Pancreas (tissue), 10 donors: ENCODE data around the gene DHTKD1. TPM values are rescaled to one million over a fixed set of nuclear protein-coding genes. Genes with fewer than 3 reads are reported as not detected.

ENCODE experiments used
- ATAC-seq, 4 donors: fragments of 200-7000 bp; cut with Tn5 transposase; one replicate each; pipeline versions ENCODE4 v1.8.0 to v1.9.1; 2020; ENCODE audit warnings: mild to moderate bottlenecking in 4 of 4, moderate library complexity in 4 of 4
- DNase-seq, 6 donors: peaks; one replicate each; pipeline ENCODE4 v3.0.0-alpha.2; 2020
- FAIRE-seq: peaks from 2 replicates; lab custom pipeline; 2012; peaks lifted over from hg19 to GRCh38; lab: Jason Lieb, UNC
- H3K27ac ChIP-seq, 4 donors: fragments of 200-600 bp; sonication (generic); 1 replicate in 3 of 4; 2 replicates in 1 of 4; pipeline versions ENCODE4 v1.5.0 to v1.8.0; 2020
- H3K27me3 ChIP-seq, 4 donors: fragments of 200-600 bp; one replicate each; pipeline ENCODE4 v1.8.0; 2021
- H3K36me3 ChIP-seq, 3 donors: fragments of 200-600 bp; sonication (generic) in 1 of 3; one replicate each; pipeline versions ENCODE4 v1.5.0 to v1.8.0; 2020 to 2021
- H3K4me1 ChIP-seq, 3 donors: fragments of 200-600 bp; one replicate each; pipeline ENCODE4 v1.8.0; 2021
- H3K4me3 ChIP-seq, 4 donors: fragments of 200-600 bp; sonication (generic) in 2 of 4; one replicate each; pipeline versions ENCODE4 v1.5.0 to v1.8.0; 2020 to 2021
- H3K9me3 ChIP-seq, 4 donors: fragments of 200-600 bp; one replicate each; pipeline ENCODE4 v1.8.0; 2021
- WGBS, 2 donors: extraction: QIAGEN DNeasy Blood & Tissue Kit; methylation state at CpG; one replicate each; pipeline ENCODE4 v1.1.7; 2013; 5-methylcytosine and 5-hydroxymethylcytosine counted together
- intact Hi-C, 3 donors: fragments of 100-400 bp; cut with DNase I; formaldehyde crosslinking; loops; one replicate each; pipeline versions ENCODE4 v1.11.1 to v1.14.2; 2022
- polyA plus RNA-seq, 2 donors: library from polyadenylated mRNA; stranded (reverse); fragments of 200-250 nt; gene quantifications; one replicate each; pipeline ENCODE4 v1.2.3, GENCODE V29; 2013
- total RNA-seq, 6 donors: library from RNA; stranded (reverse); fragmentation: NEBNext Ultra II Directional in 4 of 6; extraction: Animal tissue kit (Norgen Biotek cat#: 25700) in 4 of 6; gene quantifications; one replicate each; pipeline versions ENCODE4 v1.2.1 to v1.2.4, GENCODE V29; 2021 to 2023
- TF ChIP-seq, protein P1 (sequence below), 4 donors: fragments of 200-600 bp; sonication (generic) in 3 of 4; IDR thresholded peaks; one replicate each; pipeline versions ENCODE4 v1.5.0 to v1.8.0; 2021; ENCODE audit warnings: antibody characterized with exemption in 4 of 4
- donor health status: healthy with polysubstance abuse.
- donor health status: DM: no; HTN: no; CAD: no; lungs with moderate emphysema.
- donor health status: DM: no; HTN: no; CAD: no.
- donor health status: control.
- donor health status: control.
- donor health status: Bipolar disorder and iron deficiency.
- donor health status: DM: yes; HTN: yes; CAD: no.
- donor health status: DM: no; HTN: no; CAD: no.
- donor health status: DM: no; HTN: no; CAD: no.
- donor health status: DM: yes; HTN: yes; CAD: no.

Gene DHTKD1
- total and polyA plus RNA-seq, 8 donors = 9.6 to 25.1 (median 20.6) TPM

- ATAC-seq (peak in 2 of 4 donors; percentile 11), DNase-seq (peak in 1 of 6 donors; percentile 27), FAIRE-seq (no peak)
- H3K9me3 ChIP-seq = no peaks in the 10 kb centered on the region
- intact Hi-C loops = no loop called here
- H3K27me3 ChIP-seq = no peaks in the 10 kb centered on the region
- peak overlapping the region in 1 of 4 donors; percentile 39 for H3K27ac ChIP-seq
- TF ChIP-seq, protein P1, sequence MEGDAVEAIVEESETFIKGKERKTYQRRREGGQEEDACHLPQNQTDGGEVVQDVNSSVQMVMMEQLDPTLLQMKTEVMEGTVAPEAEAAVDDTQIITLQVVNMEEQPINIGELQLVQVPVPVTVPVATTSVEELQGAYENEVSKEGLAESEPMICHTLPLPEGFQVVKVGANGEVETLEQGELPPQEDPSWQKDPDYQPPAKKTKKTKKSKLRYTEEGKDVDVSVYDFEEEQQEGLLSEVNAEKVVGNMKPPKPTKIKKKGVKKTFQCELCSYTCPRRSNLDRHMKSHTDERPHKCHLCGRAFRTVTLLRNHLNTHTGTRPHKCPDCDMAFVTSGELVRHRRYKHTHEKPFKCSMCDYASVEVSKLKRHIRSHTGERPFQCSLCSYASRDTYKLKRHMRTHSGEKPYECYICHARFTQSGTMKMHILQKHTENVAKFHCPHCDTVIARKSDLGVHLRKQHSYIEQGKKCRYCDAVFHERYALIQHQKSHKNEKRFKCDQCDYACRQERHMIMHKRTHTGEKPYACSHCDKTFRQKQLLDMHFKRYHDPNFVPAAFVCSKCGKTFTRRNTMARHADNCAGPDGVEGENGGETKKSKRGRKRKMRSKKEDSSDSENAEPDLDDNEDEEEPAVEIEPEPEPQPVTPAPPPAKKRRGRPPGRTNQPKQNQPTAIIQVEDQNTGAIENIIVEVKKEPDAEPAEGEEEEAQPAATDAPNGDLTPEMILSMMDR (IDR thresholded peaks at IDR 0.05) = peak in 1 of 4 donors; percentile 11
- H3K4me1 ChIP-seq = no peaks in the 10 kb centered on the region
- 31 to 32% methylated on average over 11 of the region's 11 CpGs for WGBS, 2 donors
- peak overlapping the region; percentile 55 to 95 (median 88) for H3K4me3 ChIP-seq
- no peaks in the 10 kb centered on the region for H3K36me3 ChIP-seq
These were observed 61.6 kb downstream of the DHTKD1 start for GRCh38 chr10:12130237-12130872.

- DNase-seq = no peak
- no peak for ATAC-seq
- no peak for FAIRE-seq
- no peak overlapping the region for H3K4me3 ChIP-seq
- WGBS, 2 donors = 71 to 72% methylated on average over 3 of the region's 3 CpGs
- no peaks in the 10 kb centered on the region for H3K9me3 ChIP-seq
- peaks cover 0 to 22% (median 0%) of the 10 kb centered on the region in 3 donors for H3K36me3 ChIP-seq
- H3K4me1 ChIP-seq = no peaks in the 10 kb centered on the region
- no peaks in the 10 kb centered on the region for H3K27me3 ChIP-seq
- no peak overlapping the region for H3K27ac ChIP-seq
- intact Hi-C loops = no loop called here
- TF ChIP-seq, protein P1 (IDR thresholded peaks at IDR 0.05) = no peak
These were observed 66.9 kb downstream of the DHTKD1 start for GRCh38 chr10:12135631-12136030.

GRCh38 chr10:12140038-12140437 is 71.3 kb downstream of the DHTKD1 start:
- TF ChIP-seq, protein P1 (IDR thresholded peaks at IDR 0.05) = no peak
- FAIRE-seq = no peak
- WGBS, 2 donors = 50 to 92% methylated on average over 1 of the region's 1 CpG
- no peak for DNase-seq
- Histone ChIP-seq H3K36me3 (peaks cover 0 to 39% (median 0%) of the 10 kb centered on the region in 3 donors), H3K27ac (no peak overlapping the region), H3K27me3 (no peaks in the 10 kb centered on the region), H3K4me3 (no peak overlapping the region), H3K4me1 (no peaks in the 10 kb centered on the region), H3K9me3 (no peaks in the 10 kb centered on the region)
- ATAC-seq = no peak
- intact Hi-C loops = no loop called here

DNA sequence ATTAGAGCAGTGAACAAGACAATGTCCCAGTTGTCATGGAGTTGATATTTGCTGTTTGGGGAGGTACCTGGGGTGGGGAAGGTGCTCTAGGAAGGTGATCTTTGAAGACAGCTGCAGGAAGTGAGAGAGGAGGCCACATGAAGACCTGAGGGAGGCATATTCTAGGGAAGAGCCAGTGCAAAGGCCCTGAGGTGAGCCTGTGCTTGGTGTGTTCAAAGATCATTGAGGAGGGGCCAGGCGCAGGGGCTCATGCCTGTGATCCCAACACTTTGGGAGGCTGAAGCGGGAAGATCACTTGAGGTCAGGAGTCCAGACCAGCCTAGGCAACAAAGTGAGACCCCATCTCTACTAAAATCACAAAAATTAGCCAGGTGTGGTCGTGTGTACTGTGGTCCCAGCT is 75.8 kb downstream of the DHTKD1 start:
- ATAC-seq (no peak), FAIRE-seq (no peak), DNase-seq (no peak)
- Histone ChIP-seq H3K36me3 (peaks cover 0 to 17% (median 0%) of the 10 kb centered on the region in 3 donors), H3K27ac (no peak overlapping the region), H3K27me3 (no peaks in the 10 kb centered on the region), H3K9me3 (no peaks in the 10 kb centered on the region), H3K4me3 (no peak overlapping the region), H3K4me1 (no peaks in the 10 kb centered on the region)
- 91 to 92% methylated on average over 3 of the region's 3 CpGs for WGBS, 2 donors
- TF ChIP-seq, protein P1 (IDR thresholded peaks at IDR 0.05) = no peak
- intact Hi-C loops = no loop called here

DNA sequence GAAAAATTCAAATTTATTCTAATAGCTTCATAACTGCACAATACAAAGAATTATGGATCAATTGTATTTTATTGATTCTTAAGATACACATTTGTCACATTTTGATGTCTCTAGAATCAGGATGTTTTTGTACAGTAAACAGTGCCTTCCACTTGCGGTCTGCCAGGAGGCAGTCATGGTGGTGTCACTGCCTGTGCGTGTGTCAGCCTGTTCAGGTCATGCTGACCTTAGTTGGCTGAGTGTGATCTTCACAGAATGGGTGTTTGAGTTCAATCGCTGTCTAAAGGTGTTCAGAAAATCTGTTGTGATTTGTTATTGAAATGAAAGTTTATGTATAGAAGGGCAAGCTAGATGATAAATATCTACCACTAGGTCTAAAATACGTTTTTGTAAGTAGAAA is 81.4 kb downstream of the DHTKD1 start:
- TF ChIP-seq, protein P1 (IDR thresholded peaks at IDR 0.05) = no peak
- Histone ChIP-seq H3K4me3 (no peak overlapping the region), H3K4me1 (no peaks in the 10 kb centered on the region), H3K27me3 (no peaks in the 10 kb centered on the region), H3K9me3 (no peaks in the 10 kb centered on the region), H3K36me3 (no peaks in the 10 kb centered on the region), H3K27ac (no peak overlapping the region)
- no peak for FAIRE-seq
- intact Hi-C loops = no loop called here
- WGBS, 2 donors = 65 to 78% methylated on average over 4 of the region's 4 CpGs
- no peak for ATAC-seq
- DNase-seq = no peak
